GM21723 (cell line): ENCODE measurements around the gene LRP2BP.
"Not testable (repeated sequence)": the region's sequence is repeated elsewhere in the genome, so short reads cannot be mapped to it uniquely, and the experiment has no call there.

ENCODE experiments used
- ATAC-seq: cut with Tn5 transposase; IDR thresholded peaks from one replicate; pipeline ENCODE4 v1.9.1; 2021; ENCODE audit warnings: mild to moderate bottlenecking, moderate library complexity; ENCODE audit not compliant: unreplicated experiment

LRP2BP gene

DNA sequence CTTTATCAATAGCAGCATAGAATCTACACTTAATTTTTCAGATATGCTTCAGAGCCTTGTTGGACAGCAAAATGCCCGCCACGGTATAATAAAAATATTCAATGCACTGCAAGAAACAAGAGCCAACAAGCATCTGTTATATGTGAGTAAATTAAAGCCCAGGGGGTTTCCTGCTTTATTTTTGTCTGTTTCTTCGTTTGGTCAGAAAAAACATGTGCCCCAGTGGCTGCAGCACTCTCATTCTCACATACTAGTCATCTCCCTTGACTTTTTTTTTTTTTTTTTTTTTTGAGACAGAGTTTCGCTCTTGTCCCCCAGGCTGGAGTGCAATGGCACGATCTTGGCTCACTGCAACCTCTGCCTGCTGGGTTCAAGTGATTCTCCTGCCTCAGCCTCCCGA lies 33.2 kb downstream of the LRP2BP start:
- not testable (repeated sequence) for ATAC-seq

- no peak for ATAC-seq
Observed at GRCh38 chr4:185361872-185362271, 33.9 kb downstream of the LRP2BP start.

DNA sequence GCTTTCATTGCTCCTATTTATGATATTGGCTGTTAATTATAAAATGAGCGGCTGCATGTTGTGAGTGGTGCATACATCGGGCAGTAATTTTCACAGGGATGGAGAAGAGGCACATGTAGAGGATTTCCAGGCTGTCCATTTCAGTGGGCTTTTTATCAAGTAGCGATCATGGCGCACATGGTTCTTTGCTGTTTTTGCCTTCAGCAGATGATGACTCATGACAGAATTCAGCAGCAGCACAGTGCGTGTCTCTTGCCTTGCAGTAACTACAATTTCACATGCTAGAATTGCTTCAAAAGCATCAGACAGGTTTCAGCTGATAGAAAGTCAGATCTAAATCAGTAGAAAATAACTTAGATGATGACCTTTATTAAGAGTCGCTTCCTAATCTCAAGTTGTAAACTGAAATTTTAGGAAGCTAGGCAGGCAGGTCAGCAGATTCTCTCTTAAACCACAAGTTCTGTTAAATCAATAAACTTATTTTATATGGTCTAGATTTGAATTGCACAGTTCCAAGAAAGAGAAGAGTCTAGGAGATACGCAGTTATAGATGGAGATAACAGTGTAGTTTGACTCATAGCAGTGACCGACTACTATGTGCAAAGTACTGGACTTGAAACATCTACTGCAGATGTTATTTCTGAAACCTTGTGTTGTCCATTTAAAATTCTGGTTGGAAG lies 35.8 kb downstream of the LRP2BP start:
- ATAC-seq: no peak

GRCh38 chr4:185358959-185359358 lies 36.8 kb downstream of the LRP2BP start:
- no peak for ATAC-seq

DNA sequence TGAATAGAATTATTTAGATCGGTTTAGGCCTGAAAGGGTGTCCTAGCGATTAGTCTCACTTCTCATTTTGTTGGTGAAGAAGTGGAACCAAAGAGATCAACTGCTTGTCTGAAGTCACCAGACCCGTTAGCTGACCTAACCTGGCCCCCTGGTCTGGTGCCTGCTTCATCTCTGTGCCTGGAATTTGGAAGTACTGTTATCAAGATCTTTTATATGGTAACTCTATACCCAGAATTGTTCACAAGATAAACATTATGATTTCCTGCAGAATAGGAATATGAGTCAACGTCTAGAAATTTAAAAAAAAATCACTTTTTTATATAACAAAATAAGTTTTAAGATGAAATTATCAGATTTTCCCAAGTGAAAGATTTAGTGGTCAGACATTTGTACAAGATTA lies 37.2 kb downstream of the LRP2BP start:
- ATAC-seq: no peak

DNA sequence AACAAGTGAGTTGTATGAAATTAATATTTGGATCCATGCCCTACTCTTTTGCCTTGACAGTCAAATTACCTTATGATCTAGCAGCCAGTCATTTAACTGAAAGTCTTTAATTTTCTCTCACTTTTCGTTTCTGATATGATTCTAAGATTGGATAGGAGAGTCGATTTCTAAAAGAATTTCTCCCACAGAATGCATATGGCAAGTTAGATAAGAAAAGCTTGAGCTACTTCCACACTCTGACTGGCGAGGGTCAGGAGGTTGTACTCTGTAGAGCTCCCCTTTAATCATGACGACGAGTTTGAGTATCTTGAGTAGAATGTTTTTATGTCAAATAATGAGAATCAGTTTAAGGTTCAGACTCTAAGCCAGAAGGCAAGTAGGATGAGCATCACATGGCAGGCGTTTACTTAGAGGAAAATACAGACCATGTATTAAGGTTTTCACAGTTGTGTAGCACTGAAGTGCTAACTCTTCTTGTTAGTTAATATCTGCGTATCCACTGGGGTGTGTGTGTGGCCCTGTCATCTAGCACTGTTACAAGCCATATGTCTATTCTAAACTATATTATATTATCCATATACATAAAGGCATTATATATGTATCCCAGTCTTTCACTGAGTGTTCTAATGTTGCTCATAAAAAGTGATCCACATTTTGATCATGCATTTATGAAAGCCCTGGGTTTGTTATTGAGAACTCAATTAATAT lies 37.8 kb downstream of the LRP2BP start:
- ATAC-seq: no peak

DNA sequence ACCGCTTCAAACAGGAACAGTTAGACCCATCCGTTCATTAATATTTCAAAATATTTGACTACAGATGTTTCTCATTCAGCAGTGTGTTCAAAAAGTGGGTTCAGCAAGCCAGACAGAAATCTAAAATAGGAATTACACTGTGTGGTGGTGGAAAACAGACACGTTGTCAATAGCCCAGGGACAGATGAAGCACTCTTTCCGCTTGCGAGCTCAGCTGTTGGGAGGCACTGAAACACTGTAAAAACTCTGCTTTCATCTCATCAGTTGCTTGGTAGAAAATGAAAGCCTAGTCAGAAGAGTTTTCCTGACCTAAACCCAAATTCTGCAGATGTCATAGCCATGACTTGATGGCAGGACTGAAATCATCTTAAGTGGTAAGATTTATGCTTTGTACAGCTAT lies 38.5 kb downstream of the LRP2BP start:
- no peak for ATAC-seq

- ATAC-seq: no peak
Observed at GRCh38 chr4:185352741-185353140, 43.0 kb downstream of the LRP2BP start.

DNA sequence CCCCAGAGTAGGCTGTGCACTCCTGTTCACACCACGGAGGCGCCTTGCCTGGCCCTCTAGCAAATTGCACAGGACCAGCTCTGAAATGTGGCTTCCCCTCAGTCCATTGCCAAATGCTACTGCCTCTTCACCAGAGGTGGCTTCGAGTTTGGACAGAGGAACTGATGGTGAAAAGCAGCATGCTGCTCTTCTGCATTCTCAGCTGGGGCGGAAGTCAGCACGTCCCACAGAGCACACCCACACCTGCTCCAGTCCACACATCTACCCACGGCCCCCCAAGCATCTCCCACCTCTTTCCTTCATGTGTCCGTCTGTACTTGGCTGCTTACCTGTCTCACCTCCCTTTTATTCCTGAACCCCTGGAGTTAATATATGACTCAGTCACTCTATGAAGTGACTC lies 43.5 kb downstream of the LRP2BP start:
- no peak for ATAC-seq

GRCh38 chr4:185351691-185352090 lies 44.0 kb downstream of the LRP2BP start:
- ATAC-seq: no peak

DNA sequence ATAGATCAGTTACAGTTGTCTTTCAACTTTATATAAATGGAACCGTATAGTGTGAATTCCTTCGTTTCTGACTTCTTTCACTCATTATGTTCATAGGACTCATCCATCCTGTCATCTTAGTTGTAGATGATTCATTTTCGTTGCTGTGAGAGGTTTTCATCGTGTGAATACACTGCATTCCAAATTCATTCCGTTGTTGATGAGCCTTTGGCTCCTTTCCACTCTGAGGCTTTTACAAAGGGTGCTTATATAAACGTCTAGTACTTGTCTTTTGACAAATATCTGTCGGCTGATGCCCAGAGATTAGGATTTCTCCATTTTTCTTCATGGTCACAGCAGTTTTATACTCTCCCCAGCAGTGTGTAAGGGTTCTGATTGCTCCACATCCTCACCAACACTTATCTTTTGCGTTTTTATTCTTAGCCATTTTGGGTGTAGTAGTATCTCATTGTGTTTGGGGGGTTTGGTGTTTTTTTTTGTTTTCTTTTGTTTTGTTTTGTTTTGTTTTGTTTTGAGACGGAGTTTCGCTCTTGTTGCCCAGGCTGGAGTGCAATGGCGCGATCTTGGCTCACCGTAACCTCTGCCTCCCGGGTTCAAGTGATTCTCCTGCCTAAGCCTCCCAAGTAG lies 48.6 kb downstream of the LRP2BP start:
- ATAC-seq: no peak

DNA sequence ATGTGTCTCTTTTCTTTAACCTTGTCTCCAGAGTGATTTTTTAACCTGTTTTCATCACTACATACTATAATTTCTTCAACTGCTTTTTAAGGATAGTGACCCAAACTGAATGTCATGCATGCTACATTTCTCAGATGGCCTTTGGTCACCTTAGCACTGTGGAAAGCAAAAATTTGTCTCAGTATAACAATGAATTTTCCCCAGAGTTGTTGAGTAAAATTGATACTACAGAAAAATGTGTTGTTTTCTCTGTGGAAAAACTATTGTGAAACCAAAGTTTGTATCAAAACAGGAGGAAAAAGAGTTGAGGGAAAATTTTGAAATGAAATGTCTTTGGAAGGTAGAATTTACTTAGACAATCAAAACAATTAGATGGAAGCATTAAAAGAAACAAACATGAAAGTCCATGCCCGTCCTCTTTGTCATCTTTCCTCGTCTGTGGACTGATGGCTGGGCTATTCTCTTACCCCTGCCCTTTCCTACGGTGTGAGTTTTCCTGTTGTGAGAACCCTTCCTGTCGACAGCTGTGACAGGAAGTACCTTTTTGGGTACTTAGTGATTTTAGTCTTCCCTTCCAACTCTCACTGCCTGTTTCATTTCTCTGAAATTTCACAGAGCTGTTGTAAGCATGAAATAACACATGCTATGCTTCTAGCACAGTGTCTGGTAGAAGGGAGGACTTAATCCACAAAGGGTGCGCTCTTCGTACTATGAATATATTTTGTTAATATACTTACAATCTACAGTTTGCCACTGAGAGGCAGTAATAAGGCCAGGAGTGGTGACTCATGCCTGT lies 50.8 kb downstream of the LRP2BP start:
- ATAC-seq: peak; percentile 58

DNA sequence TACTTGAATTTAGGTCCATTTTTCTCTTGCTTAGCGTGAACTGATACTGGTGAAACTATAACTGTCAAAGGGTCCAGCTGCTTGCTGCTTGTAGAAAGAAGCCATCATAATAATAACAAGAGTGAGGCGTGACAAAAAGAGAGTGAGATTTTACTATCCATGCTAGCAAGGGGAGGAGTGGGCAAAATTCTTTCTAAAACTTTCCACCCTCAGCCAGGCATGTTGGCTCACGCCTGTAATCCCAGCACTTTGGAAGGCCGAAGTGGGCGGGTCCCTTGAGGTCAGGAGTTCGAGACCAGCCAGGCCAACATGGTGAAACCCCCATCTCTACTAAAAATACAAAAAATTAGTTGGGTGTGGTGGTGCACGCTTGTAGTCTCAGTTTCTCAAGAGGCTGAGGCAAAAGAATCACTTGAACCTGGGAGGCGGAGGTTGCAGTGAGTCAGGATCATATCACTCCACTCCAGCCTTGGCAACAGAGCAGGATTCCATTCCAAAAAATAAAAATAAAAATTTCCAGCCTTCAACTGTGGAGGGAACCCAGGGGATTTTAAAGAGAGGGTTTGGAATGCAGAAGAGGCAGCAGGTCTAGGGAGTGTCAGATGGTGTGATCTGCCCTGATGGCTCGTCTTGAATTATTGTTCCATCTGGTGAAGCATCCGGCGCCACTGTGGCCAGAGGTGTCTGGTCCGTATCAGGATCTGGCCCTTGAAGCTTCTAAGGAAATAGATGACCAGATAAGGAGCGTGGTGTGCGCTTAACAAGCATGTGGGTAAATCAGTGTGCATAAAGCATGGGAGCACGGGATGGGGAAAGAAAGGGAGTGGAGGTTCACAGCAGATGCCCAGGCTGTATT lies 51.8 kb downstream of the LRP2BP start:
- peak; percentile 36 for ATAC-seq

GRCh38 chr4:185341841-185342240 lies 53.9 kb downstream of the LRP2BP start:
- peak; percentile 53 for ATAC-seq

DNA sequence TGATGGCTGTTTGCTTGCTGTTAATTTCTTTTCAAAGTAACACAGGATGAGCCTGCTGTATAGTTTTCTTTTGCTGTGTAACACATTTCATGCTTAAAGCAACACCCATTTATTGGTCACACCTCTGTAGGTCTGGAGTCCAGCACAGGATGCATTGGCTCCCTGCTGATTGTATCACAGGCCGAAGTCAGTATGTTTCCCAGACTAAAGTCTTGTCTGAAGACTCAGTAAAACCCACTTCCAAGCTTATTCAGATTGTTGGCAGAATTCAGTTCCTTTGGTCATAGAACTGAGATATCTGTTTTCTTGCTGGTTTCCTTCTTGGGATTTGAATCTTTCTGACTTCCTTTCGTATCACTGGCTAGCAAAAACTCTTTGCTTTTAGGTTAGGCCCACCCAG lies 54.3 kb downstream of the LRP2BP start:
- no peak for ATAC-seq

- ATAC-seq: no peak
Observed at GRCh38 chr4:185339941-185340340, 55.8 kb downstream of the LRP2BP start.

DNA sequence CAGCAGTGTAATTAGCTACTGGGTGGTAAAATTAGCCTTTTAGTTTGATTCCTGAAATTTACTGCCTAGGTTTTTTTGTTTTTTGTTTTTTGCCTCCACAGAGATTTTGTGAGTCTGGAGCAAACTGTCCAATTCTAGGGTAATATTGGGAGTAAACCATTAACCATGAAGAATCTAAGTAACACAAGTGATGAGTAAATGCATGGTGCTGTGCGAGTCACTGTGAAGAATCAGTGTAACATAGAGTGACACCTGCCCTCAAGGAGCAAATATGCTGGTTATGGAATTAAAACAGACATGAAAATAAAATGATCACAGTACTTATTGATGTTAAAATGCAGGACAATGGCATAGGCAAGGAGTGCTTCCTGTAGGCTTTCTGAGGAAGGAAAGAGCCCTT lies 60.1 kb downstream of the LRP2BP start:
- no peak for ATAC-seq

GRCh38 chr4:185334326-185334725 lies 61.4 kb downstream of the LRP2BP start:
- ATAC-seq: no peak

DNA sequence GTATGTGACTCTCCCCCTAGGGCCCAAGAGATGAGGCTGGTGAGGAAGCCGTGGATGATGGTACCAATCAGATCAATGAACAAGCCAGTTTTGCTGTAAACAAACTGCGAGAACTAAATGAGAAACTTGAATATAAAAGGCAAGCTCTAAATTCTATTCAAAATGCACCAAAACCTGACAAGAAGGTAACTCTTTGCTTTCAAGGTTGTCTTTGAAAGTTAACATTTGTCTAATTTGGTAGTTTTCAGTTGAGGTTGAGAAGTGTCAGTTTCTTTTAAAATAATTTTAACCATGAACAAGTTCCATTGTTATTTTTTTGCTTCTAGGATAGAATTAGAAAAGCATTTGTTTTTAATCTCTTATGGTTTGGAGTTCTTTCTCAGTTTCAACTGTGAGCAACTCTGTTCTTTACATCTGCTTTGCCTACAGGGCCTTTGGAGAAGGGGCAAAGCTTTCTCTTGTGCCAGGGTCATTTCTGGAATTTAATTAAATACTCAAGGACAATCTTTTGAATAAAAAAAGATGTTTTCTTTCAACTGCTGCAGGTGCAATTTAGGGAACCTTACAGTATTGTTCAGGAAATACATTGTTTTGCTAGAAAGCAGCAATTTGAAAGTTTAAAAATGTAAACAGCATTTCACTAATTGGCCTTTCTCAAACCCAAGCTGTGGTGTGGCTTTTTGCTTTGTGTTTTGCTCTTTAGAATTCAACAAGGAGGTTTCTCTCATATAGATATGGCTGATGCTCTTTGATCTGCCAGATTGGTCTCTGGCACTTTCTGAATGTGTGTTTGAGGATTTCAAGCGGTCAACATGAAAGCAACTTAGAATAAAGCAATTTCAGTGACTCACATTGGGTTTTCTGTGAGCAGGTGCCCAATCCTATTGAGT lies 62.9 kb downstream of the LRP2BP start:
- ATAC-seq: peak; percentile 77
